GM12891 (cell line): ENCODE measurements around the gene ANKDD1B.

Source experiments
- POLR2A ChIP-seq: IDR thresholded peaks from 2 replicates; pipeline ENCODE4 v1.6.1; 2011; ENCODE audit warnings: low read depth, low read length, control low read depth
- POLR2AphosphoS5 ChIP-seq: IDR thresholded peaks from 2 replicates; pipeline ENCODE4 v1.6.1; 2011; ENCODE audit warnings: low read depth, low read length, control low read depth
- SPI1 ChIP-seq: IDR thresholded peaks from 2 replicates; pipeline ENCODE4 v1.6.1; 2011; ENCODE audit warnings: low read depth, low read length, control low read depth
- TAF1 ChIP-seq: IDR thresholded peaks from 2 replicates; pipeline ENCODE4 v1.6.1; 2011; ENCODE audit warnings: low read depth, low read length, control low read depth

DNA sequence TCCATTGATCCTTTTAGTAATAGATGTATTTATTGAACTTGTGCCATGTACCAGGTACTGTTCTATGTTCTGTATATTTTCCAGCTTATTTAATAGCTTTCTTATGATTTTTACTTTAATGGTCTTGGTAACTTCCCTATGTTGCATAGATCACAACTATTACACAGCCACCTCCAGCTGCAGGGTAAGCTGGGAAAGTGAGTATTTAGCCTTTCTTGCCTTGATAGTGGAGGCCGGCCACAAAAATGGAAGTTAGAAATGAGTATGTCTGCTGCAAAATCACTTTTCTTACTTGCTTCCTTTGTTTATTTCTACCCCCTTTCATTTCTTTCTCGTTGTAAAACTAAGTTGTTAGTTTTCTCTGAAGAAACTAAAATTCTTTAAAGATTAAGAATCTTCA, 43.1 kb upstream of the ANKDD1B start:
- no peak for TF ChIP-seq POLR2A
- TF ChIP-seq POLR2AphosphoS5 = no peak
- no peak for TF ChIP-seq SPI1
- no peak for TF ChIP-seq TAF1
